T follicular helper cell (primary cell): Measurements from ENCODE around the gene KRTAP10-2.
A peak's percentile ranks its signal among the peaks of the same experiment; 100 is the strongest.
"Not testable (repeated sequence)": the region's sequence is repeated elsewhere in the genome, so short reads cannot be mapped to it uniquely, and the experiment has no call there.

Experiments
- DNase-seq: peaks from one replicate; pipeline ENCODE4 v3.0.0-alpha.2; 2020; ENCODE audit warnings: low read depth
- total RNA-seq, 2 experiments: gene quantifications; one replicate each; lab custom pipeline; 2026; lab: John Stamatoyannopoulos, UW

KRTAP10-2 gene
- total RNA-seq = 0 reads per million in 2 experiments

GRCh38 chr21:44551340-44551961 lies at the start of gene KRTAP10-2:
TSS of gene KRTAP10-2 (minus strand) at chr21:44551505. CDS start at chr21:44551458, 47 bp downstream.
- no peak for DNase-seq

- not testable (repeated sequence) for DNase-seq
Observed at GRCh38 chr21:44601091-44601490, 49.8 kb upstream of the KRTAP10-2 start.

GRCh38 chr21:44600118-44600978 lies 49.0 kb upstream of the KRTAP10-2 start, which contains the start of gene KRTAP10-7:
TSS of gene KRTAP10-7 (plus strand) at chr21:44600597. CDS start at chr21:44600622, 25 bp downstream.
- not testable (repeated sequence) for DNase-seq

GRCh38 chr21:44599264-44600029 lies 48.1 kb upstream of the KRTAP10-2 start:
- DNase-seq = no peak

- DNase-seq = no peak
Observed at GRCh38 chr21:44598061-44598460, 46.8 kb upstream of the KRTAP10-2 start.

- DNase-seq = no peak
Observed at GRCh38 chr21:44596068-44596725, 44.9 kb upstream of the KRTAP10-2 start.

GRCh38 chr21:44595524-44595923 lies 44.2 kb upstream of the KRTAP10-2 start:
- no peak for DNase-seq

- no peak for DNase-seq
Observed at GRCh38 chr21:44594406-44594916, 43.2 kb upstream of the KRTAP10-2 start.

- DNase-seq = no peak
Observed at GRCh38 chr21:44593598-44594405, 42.5 kb upstream of the KRTAP10-2 start.

GRCh38 chr21:44592446-44593311 lies 41.4 kb upstream of the KRTAP10-2 start, which contains the start of gene KRTAP10-6:
TSS of gene KRTAP10-6 (minus strand) at chr21:44592505. CDS start at chr21:44592484, 21 bp downstream.
- no peak for DNase-seq

GRCh38 chr21:44591801-44592130 lies 40.5 kb upstream of the KRTAP10-2 start:
- not testable (repeated sequence) for DNase-seq

GRCh38 chr21:44590897-44591800 lies 39.8 kb upstream of the KRTAP10-2 start:
- not testable (repeated sequence) for DNase-seq

GRCh38 chr21:44590311-44590721 lies 39.0 kb upstream of the KRTAP10-2 start:
- DNase-seq = no peak

GRCh38 chr21:44589586-44590305 lies 38.4 kb upstream of the KRTAP10-2 start:
- DNase-seq = no peak

- no peak for DNase-seq
Observed at GRCh38 chr21:44589094-44589493, 37.8 kb upstream of the KRTAP10-2 start.

GRCh38 chr21:44585892-44586291 lies 34.6 kb upstream of the KRTAP10-2 start:
- no peak for DNase-seq

- peak; percentile 22 for DNase-seq
Observed at GRCh38 chr21:44583800-44584147, 32.5 kb upstream of the KRTAP10-2 start.
